K562 (cell line): Measurements from ENCODE around the gene IL10. TPM values are rescaled to one million over a fixed set of nuclear protein-coding genes. Genes with fewer than 3 reads are reported as not detected.

Source experiments
- ATAC-seq: fragments of 200-7000 bp; cut with Tn5 transposase; 3 replicates; pipeline ENCODE4 v1.9.1; 2020; ENCODE audit warnings: moderate library complexity
- BruUV-seq: library from RNA; stranded (reverse); fragments of 400-500 nt; replicated peaks from 2 replicates; lab custom pipeline; 2021; lab: Mats Ljungman, UMichigan
- CTCF ChIA-PET: fragments of 300-600 bp; formaldehyde crosslinking; extraction: SDS; loops from one replicate; lab custom pipeline; 2021; ENCODE audit warnings: low intra/inter-chr PET ratio; lab: Yijun Ruan, JAX
- POLR2A ChIA-PET: fragments of 300-600, 350-650 bp; sonication (Branson Sonifier 250); formaldehyde crosslinking; extraction: SDS; loops from one replicate; lab custom pipeline; 2021; ENCODE audit warnings: antibody characterized with exemption, inconsistent platforms; lab: Yijun Ruan, JAX
- DNase-seq, 4 experiments: peaks; one replicate each; pipeline versions ENCODE4 v3.0.0 to v3.0.0-alpha.2; 2011 to 2018; ENCODE audit warnings: low spot score in 3 of 4, mixed read lengths in 3 of 4; ENCODE audit errors: extremely low read depth in 1 of 4
- FAIRE-seq: peaks from 2 replicates; lab custom pipeline; 2011; peaks lifted over from hg19 to GRCh38; lab: Jason Lieb, UNC
- H2AFZ ChIP-seq: 2 replicates; pipeline ENCODE4 v1.6.0; 2011; ENCODE audit warnings: low read depth, low read length, control low read depth, inconsistent platforms
- H3K27ac ChIP-seq: fragments of 200-600 bp; 3 replicates; pipeline ENCODE4 v1.8.0; 2011; ENCODE audit warnings: low read depth, mild to moderate bottlenecking, control low read depth, inconsistent platforms, low read length, moderate library complexity, mixed read lengths; ENCODE audit errors: extremely low read depth
- H3K27me3 ChIP-seq, 2 experiments: fragments of 300-600 bp in 1 of 2; 2 replicates in 1 of 2; 3 replicates in 1 of 2; pipeline versions ENCODE4 v1.6.0 to v1.8.0; 2011; ENCODE audit warnings: inconsistent platforms in 2 of 2, low read length in 2 of 2, mild to moderate bottlenecking in 1 of 2, mixed read lengths in 1 of 2, moderate library complexity in 1 of 2; ENCODE audit not compliant: control insufficient read depth in 2 of 2, insufficient read depth in 2 of 2
- H3K36me3 ChIP-seq: fragments of 300-600 bp; 3 replicates; pipeline ENCODE4 v1.8.0; 2011; ENCODE audit warnings: mild to moderate bottlenecking, low read length, inconsistent platforms; ENCODE audit not compliant: control insufficient read depth, insufficient read depth
- H3K4me1 ChIP-seq, 2 experiments: fragments of 200-600 bp in 1 of 2; replicated peaks in 1 of 2; 2 replicates in 1 of 2; 3 replicates in 1 of 2; pipeline versions ENCODE4 v1.5.1 to v1.8.0; 2011; ENCODE audit warnings: inconsistent platforms in 2 of 2, low read length in 2 of 2, mild to moderate bottlenecking in 1 of 2, mixed read lengths in 1 of 2, moderate library complexity in 1 of 2; ENCODE audit not compliant: control insufficient read depth in 2 of 2, insufficient read depth in 2 of 2
- H3K4me2 ChIP-seq: 2 replicates; pipeline ENCODE4 v1.6.1; 2011; ENCODE audit warnings: low read length, control low read depth, inconsistent platforms, mixed read lengths; ENCODE audit not compliant: insufficient read depth
- H3K4me3 ChIP-seq: fragments of 200-600 bp; sonication (generic), shearing (Covaris generic); 2 replicates; pipeline ENCODE4 v1.5.1; 2016; ENCODE audit warnings: control low read depth, inconsistent platforms
- H3K79me2 ChIP-seq: fragments of 200-600 bp; 3 replicates; pipeline ENCODE4 v1.8.0; 2011; ENCODE audit warnings: low read length, inconsistent platforms; ENCODE audit not compliant: control insufficient read depth, insufficient read depth
- H3K9ac ChIP-seq, 2 experiments: 2 replicates each; pipeline versions ENCODE4 v1.6.0 to v1.6.1; 2011; ENCODE audit warnings: low read depth in 2 of 2, low read length in 2 of 2, control low read depth in 1 of 2, inconsistent platforms in 1 of 2, mild to moderate bottlenecking in 1 of 2, mixed read lengths in 1 of 2; ENCODE audit not compliant: insufficient read depth in 1 of 2
- H3K9me1 ChIP-seq: one replicate; pipeline ENCODE4 v1.6.0; 2011; ENCODE audit warnings: inconsistent platforms, mild to moderate bottlenecking, low read length, moderate library complexity; ENCODE audit not compliant: control insufficient read depth, insufficient read depth
- H3K9me3 ChIP-seq: replicated peaks from 2 replicates; pipeline ENCODE4 v1.5.1; 2011; ENCODE audit warnings: low read depth, low read length, inconsistent platforms; ENCODE audit not compliant: control insufficient read depth, insufficient read depth
- H4K20me1 ChIP-seq: replicated peaks from 2 replicates; pipeline ENCODE4 v1.6.1; 2011; ENCODE audit warnings: low read length, inconsistent platforms, mixed read lengths; ENCODE audit not compliant: control insufficient read depth, insufficient read depth
- NCOA6 ChIP-seq: fragments of 450-650 bp; IDR thresholded peaks from 2 replicates; pipeline ENCODE4 v1.6.1; 2017; ENCODE audit warnings: mild to moderate bottlenecking
- NFE2L1 ChIP-seq: fragments of 450-650 bp; IDR thresholded peaks from 2 replicates; pipeline ENCODE4 v1.6.1; 2016; ENCODE audit warnings: missing genetic modification characterization, low read depth, mild to moderate bottlenecking, missing compliant biosample characterization, moderate library complexity, borderline replicate concordance
- POLR2G ChIP-seq: fragments of 200-400 bp; formaldehyde crosslinking; IDR thresholded peaks from 2 replicates; pipeline ENCODE4 v1.6.1; 2017; ENCODE audit warnings: low read depth, mild to moderate bottlenecking, antibody characterized with exemption, low read length, moderate library complexity
- POLR3G ChIP-seq: IDR thresholded peaks from 2 replicates; pipeline ENCODE4 v1.6.1; 2011; ENCODE audit not compliant: insufficient read length, insufficient replicate concordance; ENCODE audit errors: extremely low read depth
- SAFB ChIP-seq: fragments of 200-400 bp; formaldehyde crosslinking; IDR thresholded peaks from 2 replicates; pipeline ENCODE4 v1.6.1; 2017; ENCODE audit warnings: low read depth, low read length, borderline replicate concordance
- ZNF134 ChIP-seq: fragments of 250-450 bp; sonication (Bioruptor Pico); conservative IDR thresholded peaks from 2 replicates; pipeline ENCODE4 v1.4.0; 2020
- WGBS: fragments of 100-300 bp; shearing (Covaris generic); methylation state at CpG from one replicate; pipeline ENCODE4 v1.1.6; 2016; ENCODE audit warnings: low coverage, mixed read lengths; ENCODE audit not compliant: insufficient coverage; ENCODE audit errors: missing lambda C conversion rate; 5-methylcytosine and 5-hydroxymethylcytosine counted together
- in situ Hi-C: fragments of 300-500 bp; cut with MboI; formaldehyde crosslinking; loops from 4 replicates; pipeline ENCODE4 v1.15.0; 2018; ENCODE audit warnings: inconsistent platforms, mixed read lengths
- intact Hi-C: fragments of 100-400 bp; cut with micrococcal nuclease; formaldehyde crosslinking; loops from 2 replicates; pipeline ENCODE4 v1.14.2; 2022
- polyA plus RNA-seq, 8 experiments: library from polyadenylated mRNA; depleted of rRNA in 4 of 8; stranded (reverse) in 5 of 8; unstranded in 3 of 8; fragments of >200 nt; fragmentation: Nextera tagmentation in 2 of 8; fragmentation: Illumina TruSeq in 1 of 8; extraction: Ambion mirVana in 2 of 8; extraction: Trizol in 1 of 8; gene quantifications; 2 replicates each; pipeline versions ENCODE4 v1.2.1 to v1.2.3, GENCODE V29; 2011 to 2014; ENCODE audit warnings: inconsistent platforms in 1 of 8, missing spikeins in 1 of 8
- total RNA-seq, 7 experiments: library from RNA; depleted of rRNA in 6 of 7; stranded (reverse); fragments of >200 nt in 6 of 7; fragmentation: Illumina TruSeq in 2 of 7; extraction: Trizol in 2 of 7; gene quantifications; 2 replicates each; pipeline versions ENCODE4 v1.2.1 to v1.2.3, GENCODE V29; 2011 to 2021; ENCODE audit warnings: low replicate concordance in 1 of 7
- TF ChIP-seq, protein P1 (sequence below): fragments of 450-650 bp; formaldehyde crosslinking; IDR thresholded peaks from 2 replicates; pipeline ENCODE4 v1.4.0; 2020; ENCODE audit warnings: mild to moderate bottlenecking, moderate library complexity

Gene IL10
- total and polyA plus RNA-seq, 9 of the 15 experiments (the other 6 are each of a cell fraction or from before 2014, with no cell fraction given), result 0.29 TPM; not detected in 8

- no TSS peak for BruUV-seq
- Histone ChIP-seq H3K4me1 (peaks cover 25 to 35% of the 10 kb centered on the region in 2 experiments), H3K27ac (no peak overlapping the region), H3K4me3 (no peak overlapping the region), H3K9me3 (no peaks in the 10 kb centered on the region), H2AFZ (no peak overlapping the region), H3K9me1 (peaks cover 15% of the 10 kb centered on the region), H4K20me1 (peaks cover 35% of the 10 kb centered on the region), H3K9ac (0 out of 4 replicates have a peak overlapping the region, but pooled peaks of 1 of the 2 experiments have one; percentile 8), H3K36me3 (no peaks in the 10 kb centered on the region), H3K4me2 (no peak overlapping the region), H3K27me3 (no peaks in the 10 kb centered on the region), H3K79me2 (peaks cover 73% of the 10 kb centered on the region)
- DNase-seq (no peak), FAIRE-seq (no peak), ATAC-seq (no peak)
- ChIA-PET CTCF (interaction anchor here (0.5 to 1.0 kb wide), 2 partner anchors 11 to 191 kb away, joined by 3 read pairs; no protein-coding TSS in a partner anchor), POLR2A (interaction anchor here (0.6 to 1.3 kb wide), 4 partner anchors 9 to 231 kb away, joined by 3 to 6 read pairs (median 3); no protein-coding TSS in a partner anchor)
- 82% methylated on average over 17 of the region's 17 CpGs for WGBS
- intact Hi-C loops (no loop called here), in situ Hi-C loops (no loop called here)
- no peak for TF ChIP-seq POLR3G
- TF ChIP-seq NFE2L1 (tag), result no peak
- TF ChIP-seq ZNF134 (CRISPR knock-in tag), result no peak
- 0 out of 2 replicates have a peak, but pooled peaks have one; percentile 28 for TF ChIP-seq POLR2G
- TF ChIP-seq SAFB, result no peak
- TF ChIP-seq, protein P1, sequence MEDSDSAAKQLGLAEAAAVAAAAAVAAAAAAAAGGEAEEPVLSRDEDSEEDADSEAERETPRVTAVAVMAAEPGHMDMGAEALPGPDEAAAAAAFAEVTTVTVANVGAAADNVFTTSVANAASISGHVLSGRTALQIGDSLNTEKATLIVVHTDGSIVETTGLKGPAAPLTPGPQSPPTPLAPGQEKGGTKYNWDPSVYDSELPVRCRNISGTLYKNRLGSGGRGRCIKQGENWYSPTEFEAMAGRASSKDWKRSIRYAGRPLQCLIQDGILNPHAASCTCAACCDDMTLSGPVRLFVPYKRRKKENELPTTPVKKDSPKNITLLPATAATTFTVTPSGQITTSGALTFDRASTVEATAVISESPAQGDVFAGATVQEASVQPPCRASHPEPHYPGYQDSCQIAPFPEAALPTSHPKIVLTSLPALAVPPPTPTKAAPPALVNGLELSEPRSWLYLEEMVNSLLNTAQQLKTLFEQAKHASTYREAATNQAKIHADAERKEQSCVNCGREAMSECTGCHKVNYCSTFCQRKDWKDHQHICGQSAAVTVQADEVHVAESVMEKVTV, result no peak
- TF ChIP-seq NCOA6, result no peak
Measured at GRCh38 chr1:206722751-206723461, 49.4 kb downstream of the IL10 start.
